D341Med (cell line): Measurements from ENCODE around the gene RAB30.
"Not testable (repeated sequence)": the region's sequence is repeated elsewhere in the genome, so short reads cannot be mapped to it uniquely, and the experiment has no call there.

Experiments used
- DNase-seq: peaks from one replicate; pipeline ENCODE4 v3.0.0; 2012; ENCODE audit warnings: low spot score

RAB30 gene

DNA sequence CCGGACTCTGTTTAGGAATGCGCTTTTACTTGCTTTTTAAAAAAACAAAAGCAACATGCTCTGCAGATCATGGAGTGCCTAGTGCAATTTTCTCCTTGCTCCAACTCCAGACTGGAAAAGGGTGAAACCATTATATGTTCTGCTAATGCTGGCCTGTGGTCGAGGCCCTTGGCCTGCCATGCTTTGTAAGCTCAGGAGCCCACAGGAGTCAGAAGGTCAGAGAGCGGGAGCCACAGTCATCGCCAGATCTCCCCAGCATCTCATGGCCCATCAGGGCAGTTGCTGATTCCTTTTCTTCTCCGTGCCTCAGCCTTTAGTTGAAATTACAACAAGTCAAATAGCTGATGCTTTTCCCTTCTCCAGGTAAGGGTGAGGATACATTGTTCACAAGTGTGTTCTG lies 89.8 kb downstream of the RAB30 start:
- no peak for DNase-seq

DNA sequence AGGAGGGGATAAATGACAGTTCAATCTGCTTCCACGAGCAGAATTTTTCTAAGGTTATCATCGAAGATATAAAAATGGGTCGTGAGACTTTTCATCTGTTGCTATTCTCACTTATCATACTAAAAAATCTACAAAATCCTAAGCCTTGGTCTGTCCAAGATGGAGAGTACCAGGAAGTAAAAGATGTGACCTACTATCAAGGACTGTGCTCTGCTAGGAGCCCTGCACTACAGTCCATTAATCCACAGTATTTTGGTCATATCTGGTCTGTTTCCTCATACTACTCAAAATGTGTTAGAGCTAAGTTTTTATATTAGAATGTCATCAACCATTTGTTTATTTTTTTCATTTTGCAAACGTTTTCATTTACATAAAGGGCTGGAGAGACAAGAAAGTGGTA lies 90.8 kb downstream of the RAB30 start:
- DNase-seq: no peak

DNA sequence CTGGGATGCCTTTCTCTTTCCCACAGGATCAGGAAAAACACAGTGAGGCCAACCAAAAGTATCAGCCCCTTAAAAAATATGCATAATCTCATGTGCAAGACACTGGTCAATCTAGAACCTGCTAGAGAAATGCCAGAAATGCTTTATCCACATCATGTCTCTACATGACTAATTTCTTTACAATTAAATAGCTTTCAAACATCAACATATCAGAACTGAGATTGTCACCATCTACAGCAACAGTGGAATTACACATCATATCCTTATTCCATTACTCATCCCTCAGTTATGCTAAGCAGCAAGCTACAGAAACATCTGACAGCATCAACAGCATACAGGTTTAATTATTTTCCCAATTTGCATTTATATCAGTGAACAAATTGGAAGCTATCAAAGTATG lies 91.4 kb downstream of the RAB30 start:
- no peak for DNase-seq

DNA sequence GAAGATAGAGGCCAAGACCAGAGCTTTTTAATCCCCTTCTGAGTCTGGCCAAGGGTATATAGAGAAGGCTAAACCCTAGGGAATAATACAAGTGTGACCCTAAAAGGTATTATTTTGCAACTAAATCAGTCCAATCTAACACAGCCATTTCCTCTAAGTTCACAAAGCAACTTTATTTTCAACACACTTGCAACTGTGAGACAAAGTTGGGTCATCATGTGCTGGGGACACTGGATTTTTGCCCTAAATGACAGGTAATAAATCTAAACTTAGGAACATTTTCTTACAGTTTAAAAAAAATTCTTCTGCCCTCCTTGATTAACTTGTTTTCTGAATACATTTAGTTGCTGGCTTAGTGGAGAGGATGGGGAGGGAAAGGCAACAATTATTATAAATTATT lies 91.9 kb downstream of the RAB30 start:
- no peak for DNase-seq

DNA sequence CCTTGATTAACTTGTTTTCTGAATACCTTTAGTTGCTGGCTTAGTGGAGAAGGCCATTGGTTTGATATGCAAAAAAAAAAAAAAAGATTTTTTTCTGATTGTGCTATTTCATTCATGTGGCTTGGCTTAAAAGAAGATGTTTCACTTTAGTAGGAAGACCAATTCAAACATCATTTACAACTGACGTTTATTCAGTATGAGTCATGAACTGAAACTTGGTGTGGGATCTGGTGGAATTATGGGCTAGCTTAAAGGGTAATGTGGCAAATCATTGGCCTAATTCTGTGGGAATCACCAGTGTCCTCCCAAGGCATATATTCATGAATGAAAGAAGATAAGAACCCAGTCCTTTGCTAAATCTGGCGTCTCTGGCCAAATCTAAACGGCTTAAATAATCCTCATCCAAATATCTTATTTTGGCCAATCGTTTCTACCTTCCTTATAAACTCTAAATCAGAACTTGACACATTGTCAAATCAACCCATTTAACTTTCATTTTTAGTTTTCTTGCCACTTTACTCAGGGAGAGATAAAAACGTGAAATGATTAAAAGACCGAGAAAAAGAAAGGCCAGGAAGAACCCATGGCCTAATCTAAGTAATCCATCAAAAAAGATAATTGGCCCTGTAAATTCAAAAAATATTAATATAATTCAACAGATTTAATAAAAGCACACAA lies 93.1 kb downstream of the RAB30 start:
- DNase-seq: no peak

DNA sequence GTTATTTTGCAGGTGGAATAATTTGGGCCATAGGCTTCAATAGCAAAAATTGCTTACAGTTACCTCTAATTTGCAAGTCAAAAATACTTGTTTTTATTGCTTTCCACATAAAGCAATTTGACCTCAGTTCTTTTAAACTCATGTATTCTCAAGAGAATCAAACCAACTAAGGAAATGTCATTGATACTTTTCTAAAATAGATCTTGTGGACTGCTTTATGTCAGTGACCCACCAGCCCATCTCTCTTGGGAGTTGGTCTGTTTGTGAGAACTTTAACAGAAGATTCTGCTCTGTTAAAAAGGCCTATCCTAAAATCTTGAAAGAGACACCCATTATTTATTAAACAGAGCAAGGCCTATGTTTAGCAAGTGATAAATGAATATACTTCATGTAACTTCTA lies 94.9 kb downstream of the RAB30 start:
- no peak for DNase-seq

DNA sequence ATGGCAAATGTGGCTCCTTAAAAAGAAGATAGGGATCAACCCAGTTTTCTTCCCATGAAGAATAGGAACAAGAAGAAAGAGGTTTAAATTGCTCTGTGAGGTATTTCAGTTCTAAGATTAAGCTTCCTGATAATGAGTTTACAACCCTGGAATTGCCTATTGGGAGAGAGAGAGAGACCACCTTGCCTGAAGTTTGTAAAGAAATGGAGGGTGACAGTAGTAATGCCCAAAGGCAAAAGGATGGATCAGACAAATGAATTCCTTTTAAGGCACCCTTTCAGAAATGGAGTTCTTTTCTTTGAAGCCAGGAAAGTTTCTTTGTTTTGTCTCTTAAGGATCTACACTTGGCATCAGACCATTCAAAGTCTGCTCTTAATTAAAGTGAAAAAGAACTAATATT lies 95.8 kb downstream of the RAB30 start:
- DNase-seq: no peak

DNA sequence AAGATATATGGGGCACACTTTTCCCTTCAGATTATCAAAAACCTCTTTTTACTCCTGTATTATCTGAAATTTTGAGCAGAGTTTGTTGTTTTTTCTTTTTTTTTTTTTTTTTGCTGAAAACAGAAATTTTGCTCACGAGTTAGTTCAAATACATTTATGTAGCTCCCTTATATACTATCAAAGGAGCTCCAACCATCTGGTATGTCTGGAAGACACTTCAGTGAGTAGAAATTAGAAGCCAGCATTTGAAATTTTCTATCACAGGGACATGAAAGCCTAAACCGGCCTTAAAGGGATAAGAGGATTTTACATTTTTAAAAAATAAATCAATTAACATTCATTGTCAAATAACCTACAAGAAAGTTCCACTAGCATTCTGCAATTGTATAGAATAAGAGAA lies 96.8 kb downstream of the RAB30 start:
- DNase-seq: no peak

DNA sequence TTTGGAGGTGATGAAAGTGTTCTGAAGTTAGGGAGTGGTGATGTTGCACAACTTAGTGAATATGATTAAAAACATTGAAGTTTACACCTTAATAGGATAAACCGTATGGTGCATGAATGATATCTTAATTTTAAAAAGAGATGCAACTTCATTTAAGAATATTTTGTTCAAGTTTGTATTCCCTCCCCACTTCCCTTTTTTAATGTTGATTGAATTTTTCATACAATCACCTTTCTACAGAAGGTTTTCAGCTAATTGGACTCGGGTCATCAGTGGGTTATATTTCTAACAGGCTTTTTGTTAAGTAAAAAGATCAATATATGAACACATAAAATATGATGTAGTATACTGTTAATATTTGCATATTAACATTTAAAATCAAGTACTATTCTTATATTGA lies 97.6 kb downstream of the RAB30 start:
- DNase-seq: no peak

DNA sequence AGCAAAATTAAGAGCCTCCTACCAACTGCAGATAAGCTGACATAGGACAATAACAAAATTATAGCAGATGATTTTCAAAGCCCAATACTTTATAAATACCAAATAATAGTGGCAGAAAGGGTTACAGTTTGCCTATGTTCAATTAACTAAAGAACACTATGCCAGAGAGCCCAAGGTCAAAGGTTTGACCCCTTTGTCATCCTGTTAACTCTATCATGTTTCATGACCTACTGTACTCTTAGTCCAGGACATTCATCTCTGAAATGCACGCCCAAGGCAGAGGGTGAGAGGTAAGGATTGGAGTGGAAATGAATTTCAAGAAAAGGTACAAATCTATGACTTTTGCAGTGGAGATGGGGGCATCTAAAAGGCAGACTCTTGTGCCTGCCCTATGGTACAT lies 99.6 kb downstream of the RAB30 start:
- DNase-seq: no peak

DNA sequence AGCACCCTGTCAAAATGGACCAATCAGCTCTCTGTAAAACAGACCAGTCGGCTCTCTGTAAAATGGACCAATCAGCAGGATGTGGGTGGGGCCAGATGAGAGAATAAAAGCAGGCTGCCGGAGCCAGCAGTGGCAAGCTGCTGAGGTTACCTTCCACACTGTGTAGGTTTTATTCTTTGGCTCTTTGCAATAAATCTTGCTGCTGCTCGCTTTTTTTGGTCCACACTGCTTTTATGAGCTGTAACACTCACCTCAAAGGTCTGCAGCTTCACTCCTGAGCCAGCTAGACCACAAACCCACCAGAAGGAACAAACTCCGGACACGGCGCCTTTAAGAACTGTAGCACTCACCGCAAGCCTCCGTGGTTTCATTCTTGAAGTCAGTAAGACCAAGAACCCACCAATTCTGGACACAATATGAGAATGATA lies 100.2 kb downstream of the RAB30 start:
- not testable (repeated sequence) for DNase-seq

DNA sequence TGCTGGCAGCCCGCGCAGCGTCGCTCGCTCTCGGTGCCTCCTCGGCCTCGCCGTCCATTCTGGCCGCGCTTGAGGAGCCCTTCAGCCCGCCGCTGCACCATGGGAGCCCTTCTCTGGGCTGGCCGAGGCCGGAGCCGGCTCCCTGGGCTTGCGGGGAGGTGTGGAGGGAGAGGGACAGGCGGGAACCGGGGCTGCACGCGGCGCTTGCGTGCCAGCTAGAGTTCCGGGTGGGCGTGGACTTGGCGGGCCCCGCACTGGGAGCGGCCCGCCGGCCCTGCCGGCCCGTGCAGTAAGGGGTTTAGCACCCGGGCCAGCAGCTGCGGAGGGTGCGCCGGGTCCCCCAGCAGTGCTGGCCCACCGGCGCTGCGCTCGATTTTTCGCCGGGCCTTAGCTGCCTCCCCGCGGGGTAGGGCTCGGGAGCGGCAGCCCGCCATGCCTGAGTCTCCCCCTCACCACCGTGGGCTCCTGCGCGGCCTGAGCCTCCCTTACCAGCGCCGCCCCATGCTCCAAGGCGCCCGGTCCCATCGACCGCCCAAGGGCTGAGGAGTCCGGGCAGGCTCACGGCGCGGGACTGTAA lies 101.1 kb downstream of the RAB30 start:
- peak; percentile 46 for DNase-seq

DNA sequence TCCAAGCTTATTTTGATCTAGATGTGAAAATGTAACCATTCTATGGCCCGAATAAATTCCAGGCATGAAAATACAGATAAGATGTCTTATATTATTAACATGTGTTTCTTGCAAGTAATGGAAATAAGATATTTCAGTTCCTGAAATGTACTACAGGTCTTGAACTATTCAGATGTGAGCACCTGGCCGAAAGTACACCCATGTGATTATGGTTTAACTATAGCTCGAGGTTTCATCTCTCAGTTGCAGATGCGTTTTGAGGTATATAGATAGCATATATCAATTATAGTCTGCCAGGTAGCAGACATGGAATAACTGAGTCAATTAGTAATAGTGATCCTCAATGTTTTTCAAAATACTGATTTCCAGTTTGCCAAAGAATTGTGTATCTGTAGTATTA lies 101.9 kb downstream of the RAB30 start:
- DNase-seq: no peak

DNA sequence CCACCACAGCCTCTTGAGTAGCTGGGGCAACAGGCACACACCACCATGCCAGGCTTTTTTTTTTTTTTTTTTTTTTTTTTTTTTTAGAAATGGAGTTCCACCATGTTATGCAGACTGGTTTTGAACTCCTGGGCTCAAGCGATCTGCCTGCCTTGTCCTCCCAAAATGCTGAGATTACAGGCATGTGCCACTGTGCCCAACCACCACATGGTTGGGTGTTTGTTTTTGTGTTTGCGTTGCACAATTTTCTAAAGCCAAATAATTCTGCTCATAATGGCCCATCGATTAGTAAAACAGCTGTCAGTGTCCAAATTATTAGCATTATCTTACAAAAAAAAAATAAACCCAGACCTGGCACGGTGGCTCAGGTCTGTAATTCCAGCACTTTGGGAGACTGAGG lies 104.3 kb downstream of the RAB30 start:
- DNase-seq: no peak

DNA sequence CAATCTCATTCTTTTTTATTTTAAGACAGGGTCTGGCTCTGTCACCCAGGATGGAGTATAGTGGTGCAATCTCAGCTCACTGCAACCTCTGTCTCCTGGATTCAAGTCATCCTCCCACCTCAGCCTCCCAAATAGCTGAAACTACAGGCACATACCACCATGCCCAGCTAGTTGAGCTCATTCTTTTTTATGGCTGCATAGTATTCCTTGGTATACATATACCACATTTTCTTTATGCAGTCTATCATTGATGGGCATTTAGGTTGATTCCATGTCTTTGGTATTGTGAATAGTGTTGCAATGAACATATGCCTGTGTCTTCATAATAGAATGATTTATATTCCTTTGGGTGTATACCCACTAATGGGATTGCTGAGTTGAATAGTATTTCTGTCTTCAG lies 109.7 kb downstream of the RAB30 start:
- DNase-seq: not testable (repeated sequence)

DNA sequence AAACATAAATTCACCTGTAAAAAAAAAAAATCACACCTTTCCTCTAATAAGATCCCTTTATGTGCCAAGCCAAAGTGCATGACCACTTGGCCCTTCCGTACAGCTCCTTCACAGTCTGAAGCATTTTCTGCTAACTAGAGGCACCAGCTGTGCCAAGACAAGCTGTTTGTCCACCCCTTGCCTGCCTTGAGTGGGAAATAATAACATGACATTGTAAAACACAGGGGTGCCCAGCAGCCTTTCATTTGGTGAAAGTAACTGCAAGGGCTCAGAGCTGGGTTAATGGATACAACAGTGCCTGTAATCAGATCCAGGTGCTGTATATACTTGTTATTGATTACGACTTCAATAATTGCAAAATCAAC lies 110.9 kb downstream of the RAB30 start:
- DNase-seq: no peak

DNA sequence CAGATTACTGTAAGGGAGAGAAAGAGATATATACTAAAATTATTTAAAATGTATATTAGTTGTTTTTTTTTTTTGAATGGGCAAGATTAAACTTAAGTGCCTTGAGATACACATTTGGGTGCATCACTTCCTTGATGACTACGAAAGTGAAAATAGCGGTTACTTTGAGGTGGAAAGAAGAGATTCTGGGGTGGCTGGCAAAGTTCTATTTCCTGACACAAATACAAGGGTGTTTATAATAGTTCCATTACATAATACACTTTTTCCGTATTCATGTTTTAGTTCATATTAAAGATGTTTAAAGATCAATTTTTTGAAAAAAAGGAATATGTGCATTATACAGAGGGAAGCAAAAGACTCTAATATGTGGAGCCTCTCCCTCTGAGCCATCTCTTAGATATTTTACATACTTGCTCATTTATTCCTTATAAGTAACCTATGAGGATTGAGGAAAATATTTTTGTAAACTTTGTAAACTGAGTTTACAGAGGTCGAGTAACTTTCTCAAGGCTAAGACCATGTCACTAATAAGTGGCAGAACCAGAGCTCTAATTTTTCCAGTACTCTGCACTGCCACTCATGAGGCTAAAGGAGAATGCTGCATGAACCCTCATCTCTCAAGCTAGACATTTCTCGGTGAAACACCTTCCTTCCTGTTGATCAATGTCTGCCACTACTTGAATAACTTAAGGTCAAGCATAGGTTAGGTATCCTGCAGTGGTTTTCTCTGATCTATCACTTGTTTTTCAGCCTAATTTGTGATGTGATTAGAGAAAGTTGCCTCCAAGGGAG lies 111.5 kb downstream of the RAB30 start:
- no peak for DNase-seq

DNA sequence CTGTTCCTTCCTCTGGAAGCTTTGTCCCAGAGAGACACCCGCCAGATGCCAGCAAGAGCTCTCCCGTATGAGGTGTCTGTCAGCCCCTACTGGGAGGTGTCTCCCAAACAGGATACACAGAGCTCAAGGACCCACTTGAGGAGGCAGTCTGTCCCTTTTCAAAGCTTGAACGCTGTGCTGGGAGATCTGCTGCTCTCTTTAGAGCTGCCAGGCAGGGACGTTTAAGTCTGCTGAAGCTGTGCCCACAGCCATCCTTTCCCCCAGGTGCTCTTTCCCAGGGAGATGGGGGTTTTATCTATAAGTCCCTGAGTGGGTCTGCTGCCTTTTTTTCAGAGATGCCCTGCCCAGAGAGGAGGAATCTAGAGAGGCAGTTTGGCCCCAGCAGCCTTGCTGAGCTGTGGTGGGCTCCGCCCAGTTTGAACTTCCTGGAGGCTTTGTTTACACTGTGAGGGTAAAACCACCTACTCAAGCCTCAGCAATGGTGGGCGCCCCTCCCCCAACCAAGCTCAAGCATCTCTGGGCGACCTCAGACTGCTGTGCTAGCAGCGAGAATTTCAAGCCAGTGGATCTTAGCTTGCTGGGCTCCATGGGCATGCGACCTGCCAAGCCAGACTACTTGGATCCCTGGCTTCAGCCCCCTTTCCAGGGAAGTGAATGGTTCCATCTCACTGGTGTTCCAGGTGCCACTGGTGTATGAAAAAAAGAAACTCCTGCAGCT lies 115.8 kb downstream of the RAB30 start:
- DNase-seq: not testable (repeated sequence)

DNA sequence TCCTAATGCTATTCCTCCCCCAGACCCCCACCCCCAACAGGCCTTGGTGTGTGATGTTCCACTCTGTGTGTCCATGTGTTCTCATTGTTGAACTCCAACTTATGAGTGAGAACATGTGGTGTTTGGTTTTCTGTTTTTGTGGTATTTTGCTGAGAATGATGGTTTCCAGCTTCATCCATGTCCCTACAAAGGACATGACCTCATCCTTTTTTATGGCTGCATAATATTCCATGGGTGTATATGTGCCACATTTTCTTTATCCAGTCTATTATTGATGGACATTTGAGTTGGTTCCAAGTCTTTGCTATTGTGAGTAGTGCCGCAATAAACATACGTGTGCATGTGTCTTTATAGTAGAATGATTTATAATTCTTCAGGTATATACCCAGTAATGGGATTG lies 121.2 kb downstream of the RAB30 start:
- not testable (repeated sequence) for DNase-seq

DNA sequence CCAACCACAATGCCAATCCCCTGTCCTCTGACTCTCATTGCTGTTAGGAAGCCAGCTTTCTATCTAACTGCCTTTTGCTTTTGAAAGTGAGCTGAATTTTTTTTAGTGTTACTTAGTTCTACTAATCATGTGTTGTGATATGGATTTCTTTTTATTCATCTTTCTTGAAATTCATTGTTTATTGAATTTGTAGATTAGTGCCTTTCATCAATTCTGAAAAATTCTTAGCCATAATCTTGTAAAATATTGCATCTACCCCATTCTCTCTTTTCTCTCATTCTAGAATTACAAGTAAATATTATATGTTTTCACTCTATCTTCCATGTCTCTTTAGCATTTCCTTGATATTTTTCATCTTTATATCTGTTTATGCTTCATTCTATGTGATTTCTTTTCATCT lies 122.3 kb downstream of the RAB30 start:
- no peak for DNase-seq

DNA sequence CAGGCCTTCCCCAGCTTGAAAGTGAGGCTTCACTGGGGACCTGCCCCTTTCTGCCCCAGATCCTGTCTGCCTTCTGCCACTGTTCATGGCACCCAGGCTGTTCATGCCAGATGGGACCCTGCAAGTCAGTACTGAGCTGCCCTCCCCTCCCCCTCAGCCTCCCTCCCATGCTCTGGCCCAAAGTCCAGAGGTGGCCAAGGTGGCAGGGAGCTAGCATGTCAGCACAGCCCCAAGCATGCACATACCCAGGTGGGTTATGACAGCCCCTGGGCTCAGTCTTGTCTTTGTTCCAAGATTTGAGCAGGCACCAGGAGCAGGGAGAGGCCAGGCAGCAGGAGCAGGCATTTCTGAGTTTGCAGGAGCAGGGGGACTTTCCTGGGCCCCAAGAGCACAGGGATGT lies 126.0 kb downstream of the RAB30 start:
- no peak for DNase-seq

DNA sequence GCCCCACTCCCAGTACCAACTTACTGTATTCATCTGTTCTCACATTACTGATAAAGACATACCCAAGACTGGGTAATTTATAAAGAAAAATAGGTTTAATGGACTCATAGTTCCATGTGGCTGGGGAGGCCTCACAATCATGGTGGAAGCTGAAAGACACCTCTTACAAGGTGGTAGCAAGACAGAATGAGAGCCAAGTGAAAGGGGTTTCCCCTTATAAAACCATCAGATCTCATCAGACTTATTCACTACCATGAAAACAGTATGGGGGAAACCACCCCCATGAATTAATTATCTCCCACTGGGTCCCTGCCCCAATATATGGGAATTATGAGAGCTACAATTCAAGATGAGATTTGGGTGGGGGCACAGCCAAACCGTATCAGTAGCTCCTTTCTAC lies 126.7 kb downstream of the RAB30 start:
- not testable (repeated sequence) for DNase-seq

DNA sequence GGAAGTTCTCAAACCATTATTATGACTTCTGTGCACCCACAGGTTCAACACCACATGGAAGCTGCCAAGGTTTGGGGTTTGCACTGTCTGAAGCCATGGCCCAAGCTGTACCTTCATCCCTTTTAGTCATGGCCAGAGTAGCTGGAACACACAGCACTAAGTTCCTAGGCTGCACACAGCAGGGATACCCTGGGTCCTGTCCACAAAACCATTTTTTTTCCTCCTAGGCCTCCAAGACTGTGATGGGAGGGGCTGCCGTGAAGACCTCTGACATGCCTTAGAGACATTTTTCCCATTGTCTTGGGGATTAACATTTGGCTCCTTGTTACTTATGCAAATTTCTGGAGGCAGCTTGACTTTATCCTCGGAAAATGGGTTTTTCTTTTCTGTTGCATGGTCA lies 127.5 kb downstream of the RAB30 start:
- no peak for DNase-seq
